ENCODE results near the gene ATG9B.
"Not testable (repeated sequence)": the region's sequence is repeated elsewhere in the genome, so short reads cannot be mapped to it uniquely, and the experiment has no call there.

The ATG9B gene

GRCh38 chr7:151059367-151060112 lies 35.2 kb upstream of the ATG9B start, which contains the start of gene SLC4A2:
Gene SLC4A2 (plus strand): TSS chr7:151059589. CDS start chr7:151061988, 2,399 bp downstream.
- DNase-seq (ENCODE audit: low read depth in 3 of 3, low spot score in 1 of 3): peak in 2 of 3 donors; percentile 33 to 63

- DNase-seq (ENCODE audit: low read depth in 3 of 3, low spot score in 1 of 3): no peak
Measured at GRCh38 chr7:151058781-151059366, 34.6 kb upstream of the ATG9B start.

GRCh38 chr7:151057989-151058780 lies 33.9 kb upstream of the ATG9B start:
- peak; percentile 88 to 94 (median 93) for DNase-seq (ENCODE audit: low read depth in 3 of 3, low spot score in 1 of 3)

DNA sequence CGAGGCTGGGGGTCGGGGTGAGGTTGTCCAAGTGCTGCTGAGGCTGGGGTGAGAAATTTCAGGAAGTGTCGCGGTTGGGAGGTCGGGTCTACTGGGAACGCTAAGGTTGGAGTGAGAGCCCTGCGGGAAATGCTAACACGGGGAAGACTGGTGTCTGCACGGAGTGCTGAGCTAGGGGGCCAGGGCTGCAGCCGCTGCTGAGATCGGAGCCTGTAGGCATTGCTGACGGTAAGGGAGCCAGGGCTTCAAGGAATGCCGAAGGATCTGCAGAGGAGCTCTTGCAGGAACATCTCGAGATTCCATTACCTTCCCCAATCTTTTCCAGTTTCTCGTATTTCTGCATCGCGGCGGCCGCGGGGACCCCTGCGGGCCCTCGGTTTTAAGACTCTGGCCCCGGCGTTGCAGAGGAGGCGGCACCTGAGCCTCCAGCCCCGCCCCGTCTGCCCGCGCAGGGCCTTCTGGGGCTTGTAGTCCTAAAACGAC lies 33.3 kb upstream of the ATG9B start, which contains the start of gene CDK5:
TSS of gene CDK5 (minus strand) at position 392 of the 483 bp plus-strand sequence. CDS start at position 343, 49 bp downstream.
- DNase-seq (ENCODE audit: low read depth in 3 of 3, low spot score in 1 of 3): no peak

DNA sequence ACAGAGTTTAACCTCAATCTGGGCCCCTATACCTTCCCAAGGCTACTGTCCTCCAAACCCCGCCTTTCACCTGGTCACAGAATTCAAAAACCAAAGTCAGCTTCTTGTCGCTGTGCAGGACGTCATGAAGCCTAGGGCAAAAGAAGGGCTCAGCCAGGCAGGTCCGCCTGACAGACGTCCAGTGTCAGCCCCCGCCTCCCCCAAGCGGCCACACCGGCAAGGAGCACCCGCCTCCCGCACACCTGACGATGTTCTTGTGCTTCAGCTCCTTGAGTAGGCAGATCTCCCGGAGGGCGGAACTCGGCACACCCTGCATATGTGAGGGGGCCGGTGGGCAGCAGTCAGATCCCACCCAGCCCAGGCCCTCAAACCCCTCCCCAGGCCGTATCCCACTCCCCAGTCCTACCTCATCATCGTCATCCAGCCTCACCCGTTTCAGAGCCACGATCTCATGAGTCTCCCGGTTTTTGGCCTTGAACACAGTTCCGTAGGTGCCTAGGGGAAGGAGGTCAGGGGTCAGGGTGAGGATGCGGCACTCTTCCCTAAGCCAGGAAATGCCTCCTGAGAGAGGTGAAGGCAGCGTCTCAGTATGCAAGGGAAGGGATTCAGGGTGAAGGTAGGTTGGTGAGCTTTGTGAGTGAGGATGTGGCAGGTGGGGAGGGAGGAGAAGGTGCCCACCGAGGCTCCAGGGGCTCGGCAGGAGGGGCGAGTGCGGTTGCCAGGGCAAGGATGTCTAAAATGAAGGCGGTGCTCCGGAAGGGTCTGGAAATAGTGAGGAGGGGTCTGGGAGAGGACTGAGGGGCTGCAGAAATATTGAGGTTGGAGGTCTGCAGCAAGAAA lies 32.6 kb upstream of the ATG9B start:
- DNase-seq (ENCODE audit: low read depth in 3 of 3, low spot score in 1 of 3): no peak

DNA sequence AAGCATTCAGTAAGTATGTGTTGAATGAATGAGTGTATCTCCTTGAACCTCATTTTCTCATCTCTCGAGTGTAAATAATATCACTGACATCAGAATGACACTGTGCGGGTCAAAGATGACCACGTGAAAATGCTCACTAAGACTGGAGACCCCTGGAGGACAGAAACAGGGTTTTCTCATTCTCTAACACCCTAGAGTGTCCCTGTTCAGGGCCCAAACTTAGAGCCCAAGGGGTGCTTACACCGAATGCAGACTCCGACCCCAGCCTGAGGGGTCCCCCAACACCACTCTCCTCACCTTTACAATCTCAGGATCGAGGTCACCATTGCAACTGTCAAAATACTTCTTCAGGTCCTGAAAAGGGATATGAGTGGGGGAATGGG lies 32.0 kb upstream of the ATG9B start:
- no peak for DNase-seq (ENCODE audit: low read depth in 3 of 3, low spot score in 1 of 3)

DNA sequence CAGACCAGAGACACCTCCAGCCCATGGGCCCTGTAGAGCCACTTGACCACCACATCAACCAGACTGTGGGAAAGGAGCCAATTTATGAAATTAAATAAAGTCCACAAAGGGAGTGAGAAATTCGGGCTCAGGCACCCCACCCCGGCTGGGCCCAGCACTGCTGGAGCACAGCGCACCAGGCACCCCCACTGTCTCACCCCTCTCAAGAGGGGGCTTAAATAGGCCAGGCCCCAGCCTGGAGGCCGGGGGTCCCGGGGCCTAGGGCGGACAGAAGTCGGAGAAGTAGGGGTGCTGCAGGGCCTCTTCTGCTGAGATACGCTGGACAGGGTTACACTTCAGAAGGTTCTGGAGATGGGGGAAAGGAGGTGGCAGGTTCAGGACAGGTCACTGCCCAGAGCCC lies 29.5 kb upstream of the ATG9B start:
- no peak for DNase-seq (ENCODE audit: low read depth in 3 of 3, low spot score in 1 of 3)

GRCh38 chr7:151053096-151053495 lies 28.8 kb upstream of the ATG9B start:
- no peak for DNase-seq (ENCODE audit: low read depth in 3 of 3, low spot score in 1 of 3)

DNA sequence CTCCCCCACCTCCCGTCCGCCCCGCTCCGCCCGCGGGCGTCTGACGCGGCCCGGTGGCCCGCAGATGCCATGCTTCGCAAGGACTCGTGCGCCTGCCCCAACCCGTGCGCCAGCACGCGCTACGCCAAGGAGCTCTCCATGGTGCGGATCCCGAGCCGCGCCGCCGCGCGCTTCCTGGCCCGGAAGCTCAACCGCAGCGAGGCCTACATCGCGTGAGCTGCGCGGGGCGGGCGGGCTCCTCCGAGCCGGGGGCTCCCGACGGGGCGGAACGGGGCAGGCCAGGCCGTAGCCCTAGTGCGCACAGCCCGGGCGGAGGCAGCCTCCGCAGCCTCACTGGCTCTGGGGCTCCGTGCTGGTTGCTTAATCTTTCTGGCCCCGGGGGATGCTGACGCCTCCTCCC lies 26.8 kb upstream of the ATG9B start:
- DNase-seq (ENCODE audit: low read depth in 3 of 3, low spot score in 1 of 3): peak in 1 of 3 donors; percentile 29

- DNase-seq (ENCODE audit: low read depth in 3 of 3, low spot score in 1 of 3): no peak
Measured at GRCh38 chr7:151048911-151049463, 24.7 kb upstream of the ATG9B start.

DNA sequence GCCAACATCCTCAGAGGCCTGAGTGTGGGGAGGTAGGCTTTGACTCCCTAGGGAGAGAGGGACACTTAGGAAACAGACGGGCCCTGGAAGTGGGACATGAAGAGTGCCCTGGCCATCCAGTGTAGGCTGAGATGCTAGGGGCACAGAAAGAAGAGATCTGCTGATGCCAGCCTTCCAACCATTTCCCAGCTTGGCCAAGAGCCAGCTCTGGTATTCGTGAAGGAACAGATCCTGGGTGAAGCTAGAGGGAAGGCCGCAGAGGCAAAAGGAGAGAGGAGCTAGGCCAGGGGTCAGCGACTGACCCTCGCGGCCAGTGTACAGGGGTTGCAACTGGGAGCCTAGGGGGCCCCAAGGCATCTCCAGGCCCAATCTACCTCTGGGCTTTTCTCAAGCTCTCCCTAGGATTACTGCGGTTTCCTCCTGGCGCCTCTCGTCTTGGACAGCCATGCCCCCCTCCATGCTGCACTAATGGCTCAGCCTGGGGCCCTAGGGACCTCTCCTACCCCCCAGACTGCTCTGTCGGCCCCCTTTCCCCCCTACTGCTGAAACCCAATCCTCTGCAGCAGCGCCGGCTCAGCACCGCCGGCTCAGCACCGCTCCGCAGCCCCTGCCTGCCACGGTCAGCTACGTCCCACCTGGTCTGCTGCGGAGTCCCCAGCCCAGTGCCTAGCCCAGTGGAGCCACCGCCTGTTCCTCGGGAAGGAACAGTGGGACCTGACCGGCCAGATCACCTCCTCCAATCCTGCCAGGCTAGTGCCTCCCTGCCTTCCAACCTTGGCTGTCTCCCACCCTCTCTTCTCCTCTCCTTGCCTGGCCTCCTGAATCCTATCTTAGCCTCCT lies 23.9 kb upstream of the ATG9B start, which contains the start of gene ASIC3:
TSS of gene ASIC3 (plus strand) at position 556 of the 840 bp plus-strand sequence. CDS start 355 bp downstream, outside the sequence.
- no peak for DNase-seq (ENCODE audit: low read depth in 3 of 3, low spot score in 1 of 3)

- no peak for DNase-seq (ENCODE audit: low read depth in 3 of 3, low spot score in 1 of 3)
Measured at GRCh38 chr7:151046603-151047573, 22.6 kb upstream of the ATG9B start.

GRCh38 chr7:151045967-151046366 lies 21.7 kb upstream of the ATG9B start:
- no peak for DNase-seq (ENCODE audit: low read depth in 3 of 3, low spot score in 1 of 3)

DNA sequence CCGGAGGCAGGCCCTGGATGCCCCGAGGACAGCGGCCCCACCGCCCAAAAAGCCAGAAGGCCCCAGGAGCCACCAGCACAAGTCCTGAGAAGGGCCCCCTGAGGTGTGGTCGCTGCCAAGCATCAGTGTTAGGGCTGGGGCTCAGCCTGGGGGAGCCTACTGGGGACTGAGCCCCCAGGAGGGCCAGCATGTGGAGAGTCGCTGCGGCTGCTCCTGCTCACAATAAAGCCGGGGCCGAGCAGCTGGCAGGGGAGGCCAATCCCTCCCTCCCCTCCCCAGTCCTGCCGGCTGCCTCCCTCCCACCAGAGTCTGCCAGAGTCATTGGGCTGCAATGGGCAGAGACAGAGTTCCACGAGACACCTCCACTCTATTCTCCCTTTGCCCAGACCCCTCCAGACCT lies 21.0 kb upstream of the ATG9B start:
- no peak for DNase-seq (ENCODE audit: low read depth in 3 of 3, low spot score in 1 of 3)

DNA sequence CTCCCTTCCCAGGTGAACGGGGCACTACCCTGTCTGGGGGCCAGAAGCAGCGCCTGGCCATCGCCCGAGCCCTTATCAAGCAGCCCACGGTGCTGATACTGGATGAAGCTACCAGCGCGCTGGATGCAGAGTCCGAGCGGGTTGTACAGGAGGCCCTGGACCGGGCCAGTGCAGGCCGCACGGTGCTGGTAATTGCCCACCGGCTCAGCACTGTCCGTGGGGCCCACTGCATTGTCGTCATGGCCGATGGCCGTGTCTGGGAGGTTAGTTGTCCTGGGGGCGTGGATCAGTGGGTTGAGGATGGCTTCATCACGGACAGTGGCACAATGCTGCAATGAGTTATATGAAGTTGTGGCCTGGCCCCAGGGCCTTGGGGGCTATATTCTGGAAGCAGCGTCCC lies 19.7 kb upstream of the ATG9B start:
- DNase-seq (ENCODE audit: low read depth in 3 of 3, low spot score in 1 of 3): no peak

GRCh38 chr7:151043449-151043848 lies 19.2 kb upstream of the ATG9B start:
- DNase-seq (ENCODE audit: low read depth in 3 of 3, low spot score in 1 of 3): not testable (repeated sequence)

GRCh38 chr7:151040616-151041375 lies 16.5 kb upstream of the ATG9B start:
- no peak for DNase-seq (ENCODE audit: low read depth in 3 of 3, low spot score in 1 of 3)

Measured in stimulated activated CD4-positive, alpha-beta T cell treated with anti-CD3 and anti-CD28 coated beads, TNF-alpha, amount 100 ng/mL, for 1 hour (primary cell).